HL-60 (cell line): ENCODE data around the gene SOWAHA.

Source experiments
- GABPA ChIP-seq: IDR thresholded peaks from 2 replicates; pipeline ENCODE4 v1.6.1; 2012; ENCODE audit warnings: low read depth
- POLR2AphosphoS5 ChIP-seq: IDR thresholded peaks from 2 replicates; pipeline ENCODE4 v1.6.1; 2012; ENCODE audit warnings: low read depth
- SPI1 ChIP-seq: IDR thresholded peaks from 2 replicates; pipeline ENCODE4 v1.6.1; 2012; ENCODE audit warnings: low read depth, mild to moderate bottlenecking, borderline replicate concordance
- TF ChIP-seq, protein P1 (sequence below): IDR thresholded peaks from one replicate; pipeline ENCODE4 v1.5.1; 2011; ENCODE audit warnings: low read length, control low read depth, inconsistent platforms; ENCODE audit not compliant: insufficient read depth
- TF ChIP-seq, protein P2 (sequence below): IDR thresholded peaks from 2 replicates; pipeline ENCODE4 v1.6.1; 2012; ENCODE audit warnings: low read depth; ENCODE audit not compliant: insufficient replicate concordance

DNA sequence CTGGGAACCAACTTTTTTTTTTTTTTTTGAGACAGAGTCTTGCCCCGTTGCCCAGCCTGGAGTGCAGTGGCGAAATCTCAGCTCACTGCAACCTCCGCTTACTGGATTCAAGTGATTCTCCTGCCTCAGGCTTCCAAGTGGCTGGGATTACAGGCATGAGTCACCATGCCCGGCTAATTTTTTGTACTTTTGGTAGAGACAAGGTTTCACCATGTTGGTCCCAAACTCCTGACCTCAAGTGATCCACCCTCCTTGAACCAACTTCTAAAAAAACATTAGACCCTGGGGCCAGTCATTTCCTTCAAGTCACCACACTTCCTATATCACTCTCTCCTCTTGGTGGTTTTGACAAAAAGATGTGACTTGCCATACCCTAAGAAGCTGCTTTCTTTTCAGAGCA, 28.2 kb downstream of the SOWAHA start:
- TF ChIP-seq, protein P1, sequence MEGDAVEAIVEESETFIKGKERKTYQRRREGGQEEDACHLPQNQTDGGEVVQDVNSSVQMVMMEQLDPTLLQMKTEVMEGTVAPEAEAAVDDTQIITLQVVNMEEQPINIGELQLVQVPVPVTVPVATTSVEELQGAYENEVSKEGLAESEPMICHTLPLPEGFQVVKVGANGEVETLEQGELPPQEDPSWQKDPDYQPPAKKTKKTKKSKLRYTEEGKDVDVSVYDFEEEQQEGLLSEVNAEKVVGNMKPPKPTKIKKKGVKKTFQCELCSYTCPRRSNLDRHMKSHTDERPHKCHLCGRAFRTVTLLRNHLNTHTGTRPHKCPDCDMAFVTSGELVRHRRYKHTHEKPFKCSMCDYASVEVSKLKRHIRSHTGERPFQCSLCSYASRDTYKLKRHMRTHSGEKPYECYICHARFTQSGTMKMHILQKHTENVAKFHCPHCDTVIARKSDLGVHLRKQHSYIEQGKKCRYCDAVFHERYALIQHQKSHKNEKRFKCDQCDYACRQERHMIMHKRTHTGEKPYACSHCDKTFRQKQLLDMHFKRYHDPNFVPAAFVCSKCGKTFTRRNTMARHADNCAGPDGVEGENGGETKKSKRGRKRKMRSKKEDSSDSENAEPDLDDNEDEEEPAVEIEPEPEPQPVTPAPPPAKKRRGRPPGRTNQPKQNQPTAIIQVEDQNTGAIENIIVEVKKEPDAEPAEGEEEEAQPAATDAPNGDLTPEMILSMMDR, result no peak
- TF ChIP-seq SPI1, result no peak
- no peak for TF ChIP-seq POLR2AphosphoS5
- TF ChIP-seq GABPA, result no peak
- TF ChIP-seq, protein P2, sequence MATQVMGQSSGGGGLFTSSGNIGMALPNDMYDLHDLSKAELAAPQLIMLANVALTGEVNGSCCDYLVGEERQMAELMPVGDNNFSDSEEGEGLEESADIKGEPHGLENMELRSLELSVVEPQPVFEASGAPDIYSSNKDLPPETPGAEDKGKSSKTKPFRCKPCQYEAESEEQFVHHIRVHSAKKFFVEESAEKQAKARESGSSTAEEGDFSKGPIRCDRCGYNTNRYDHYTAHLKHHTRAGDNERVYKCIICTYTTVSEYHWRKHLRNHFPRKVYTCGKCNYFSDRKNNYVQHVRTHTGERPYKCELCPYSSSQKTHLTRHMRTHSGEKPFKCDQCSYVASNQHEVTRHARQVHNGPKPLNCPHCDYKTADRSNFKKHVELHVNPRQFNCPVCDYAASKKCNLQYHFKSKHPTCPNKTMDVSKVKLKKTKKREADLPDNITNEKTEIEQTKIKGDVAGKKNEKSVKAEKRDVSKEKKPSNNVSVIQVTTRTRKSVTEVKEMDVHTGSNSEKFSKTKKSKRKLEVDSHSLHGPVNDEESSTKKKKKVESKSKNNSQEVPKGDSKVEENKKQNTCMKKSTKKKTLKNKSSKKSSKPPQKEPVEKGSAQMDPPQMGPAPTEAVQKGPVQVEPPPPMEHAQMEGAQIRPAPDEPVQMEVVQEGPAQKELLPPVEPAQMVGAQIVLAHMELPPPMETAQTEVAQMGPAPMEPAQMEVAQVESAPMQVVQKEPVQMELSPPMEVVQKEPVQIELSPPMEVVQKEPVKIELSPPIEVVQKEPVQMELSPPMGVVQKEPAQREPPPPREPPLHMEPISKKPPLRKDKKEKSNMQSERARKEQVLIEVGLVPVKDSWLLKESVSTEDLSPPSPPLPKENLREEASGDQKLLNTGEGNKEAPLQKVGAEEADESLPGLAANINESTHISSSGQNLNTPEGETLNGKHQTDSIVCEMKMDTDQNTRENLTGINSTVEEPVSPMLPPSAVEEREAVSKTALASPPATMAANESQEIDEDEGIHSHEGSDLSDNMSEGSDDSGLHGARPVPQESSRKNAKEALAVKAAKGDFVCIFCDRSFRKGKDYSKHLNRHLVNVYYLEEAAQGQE, result no peak
